H1 (cell line): ENCODE data around the gene DIDO1. TPM values are rescaled to one million over a fixed set of nuclear protein-coding genes. Genes with fewer than 3 reads are reported as not detected.

Source experiments
- CBX5 ChIP-seq: fragments of 300-800, 300-1000 bp; sonication (generic); IDR thresholded peaks from 2 replicates; pipeline ENCODE4 v1.7.1; 2016; ENCODE audit warnings: antibody characterized with exemption, low read length, low read depth
- CEBPB ChIP-seq: IDR thresholded peaks from 2 replicates; pipeline ENCODE4 v1.6.1; 2012; ENCODE audit warnings: low read depth, low read length
- CTBP2 ChIP-seq: IDR thresholded peaks from 2 replicates; pipeline ENCODE4 v1.7.0; 2011; ENCODE audit warnings: borderline replicate concordance, mild to moderate bottlenecking, moderate library complexity, mixed read lengths, low read length; ENCODE audit not compliant: insufficient read depth, insufficient read length
- KDM5A ChIP-seq: fragments of 200-600 bp; IDR thresholded peaks from 2 replicates; pipeline ENCODE4 v1.7.1; 2012; ENCODE audit warnings: mild to moderate bottlenecking, low read length, inconsistent platforms, mixed read lengths
- NRF1 ChIP-seq: IDR thresholded peaks from 2 replicates; pipeline ENCODE4 v1.6.1; 2011; ENCODE audit warnings: mild to moderate bottlenecking, low read depth, low read length, improper control_type of control experiment
- RAD21 ChIP-seq, 2 experiments: IDR thresholded peaks in 1 of 2; conservative IDR thresholded peaks in 1 of 2; 2 replicates each; pipeline ENCODE4 v1.6.1; 2011; ENCODE audit warnings: low read depth in 2 of 2, low read length in 2 of 2, improper control_type of control experiment in 1 of 2, inconsistent platforms in 1 of 2, mild to moderate bottlenecking in 1 of 2, moderate library complexity in 1 of 2
- SIRT6 ChIP-seq: IDR thresholded peaks from one replicate; pipeline ENCODE4 v1.7.1; 2012; ENCODE audit warnings: low read length, inconsistent platforms
- SRF ChIP-seq: IDR thresholded peaks from 2 replicates; pipeline ENCODE4 v1.6.1; 2011; ENCODE audit warnings: mild to moderate bottlenecking, low read depth, low read length, moderate library complexity
- polyA plus RNA-seq, 7 experiments: library from polyadenylated mRNA; depleted of rRNA in 3 of 7; stranded (reverse) in 5 of 7; unstranded in 2 of 7; fragments of >200 nt in 5 of 7; fragments of 200-250 nt in 2 of 7; gene quantifications; 1 replicate in 5 of 7; 2 replicates in 1 of 7; 4 replicates in 1 of 7; pipeline versions ENCODE4 v1.2.1 to v1.2.3, GENCODE V29; 2011 to 2013; ENCODE audit warnings: missing spikeins in 2 of 7, mixed read lengths in 2 of 7
- total RNA-seq: library from RNA; stranded (reverse); fragmentation: NEBNext Ultra II Directional; extraction: Animal tissue kit (Norgen Biotek cat#: 25700); gene quantifications from 2 replicates; pipeline ENCODE4 v1.2.1, GENCODE V29; 2021

Gene DIDO1
- total and polyA plus RNA-seq, 2 of the 8 experiments (the other 6 are each of a cell fraction or from before 2014, with no cell fraction given) = 53.6 to 82.8 TPM

- TF ChIP-seq KDM5A (no peak), CTBP2 (no peak), SIRT6 (no peak), CBX5 (no peak), NRF1 (no peak), SRF (no peak), CEBPB (no peak), RAD21 (IDR thresholded peaks at IDR 0.05 in 1 of 2, conservative IDR thresholded peaks at IDR 0.05 in 1 of 2; ENCODE audit: low read depth in 2 of 2, low read length in 2 of 2) (no peak)
- TF ChIP-seq, all 59 proteins: peak for 0
These were observed 38.5 kb downstream of the DIDO1 start (continued) for GRCh38 chr20:62887860-62888239.
